GM19351 (cell line): ENCODE results near the gene LRRN2.

Experiments used
- ATAC-seq: cut with Tn5 transposase; IDR thresholded peaks from one replicate; pipeline ENCODE4 v1.9.1; 2021; ENCODE audit warnings: mild to moderate bottlenecking, moderate library complexity; ENCODE audit not compliant: unreplicated experiment

LRRN2 gene

DNA sequence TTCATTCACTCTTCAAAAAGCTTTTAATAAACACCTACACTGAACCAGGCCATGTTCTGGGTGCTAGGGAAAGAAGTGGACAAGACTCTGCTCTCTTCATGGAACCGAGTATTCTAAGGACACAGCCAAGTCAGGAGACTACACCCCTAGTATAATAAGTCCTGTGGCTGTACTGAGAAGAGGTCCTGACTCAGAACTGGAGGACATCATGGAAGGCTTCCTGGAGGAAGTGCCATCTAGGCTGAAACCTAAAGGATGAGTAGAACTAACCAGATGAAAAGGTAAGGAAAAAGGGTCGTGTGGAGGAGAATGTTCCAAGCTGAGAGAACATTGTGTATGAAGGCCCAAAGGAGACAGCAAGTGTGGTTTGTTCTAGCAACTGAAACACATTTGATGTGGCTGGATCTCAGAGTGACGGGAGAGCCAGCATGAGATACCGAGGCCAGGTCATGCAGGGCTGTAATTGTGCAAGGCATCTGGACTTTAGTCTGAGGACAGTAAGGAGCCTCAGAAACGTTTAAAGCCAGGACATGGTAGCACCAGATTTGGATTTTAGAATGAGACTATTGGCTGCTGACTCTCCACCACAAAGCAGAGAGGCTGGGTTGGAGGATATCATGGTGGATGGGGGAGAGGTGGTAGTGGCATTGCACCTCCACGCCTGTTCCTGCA lies 82.5 kb downstream of the LRRN2 start:
- no peak for ATAC-seq

DNA sequence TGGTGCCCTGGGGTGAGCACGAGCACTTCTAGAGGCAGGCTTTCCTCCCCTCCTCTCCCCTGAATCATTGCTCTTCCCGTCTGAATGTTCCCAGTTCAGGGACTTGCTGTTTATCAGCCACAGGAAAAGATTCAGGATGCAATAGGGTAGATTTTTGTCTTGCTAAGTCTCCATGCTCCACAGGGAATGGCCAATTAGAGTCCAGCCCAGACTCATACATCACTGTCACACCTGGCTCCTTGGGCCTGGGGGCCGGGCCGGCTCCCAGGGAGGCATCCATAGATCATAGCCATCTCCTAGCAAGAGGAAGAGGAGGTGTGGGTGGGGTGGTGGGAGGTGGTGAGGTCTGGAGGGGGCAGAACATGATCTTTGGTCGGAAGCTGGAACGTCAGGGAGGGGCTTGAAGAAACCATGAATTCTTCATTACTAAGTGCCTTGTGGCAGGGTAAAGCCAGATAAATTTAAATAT lies 83.4 kb downstream of the LRRN2 start:
- no peak for ATAC-seq

DNA sequence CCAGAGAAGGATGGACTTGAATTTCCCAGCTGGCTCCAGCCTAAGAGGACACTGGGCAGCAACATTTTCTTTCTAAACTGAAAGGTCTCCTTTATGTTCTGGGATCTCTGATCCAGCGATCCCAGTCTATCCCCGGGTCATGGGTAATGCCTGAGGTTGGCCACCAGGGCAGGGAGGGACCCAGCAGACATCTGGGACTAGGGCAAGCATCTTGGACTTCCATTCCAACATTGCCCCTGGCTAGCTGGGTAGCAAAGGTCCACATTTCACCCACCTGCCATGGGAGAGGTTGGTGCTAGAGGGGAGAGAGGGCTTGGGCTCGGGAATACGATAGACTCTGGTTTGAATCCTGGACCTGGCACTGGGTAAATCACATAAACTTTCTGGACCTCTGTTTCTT lies 84.6 kb downstream of the LRRN2 start:
- ATAC-seq, result no peak

DNA sequence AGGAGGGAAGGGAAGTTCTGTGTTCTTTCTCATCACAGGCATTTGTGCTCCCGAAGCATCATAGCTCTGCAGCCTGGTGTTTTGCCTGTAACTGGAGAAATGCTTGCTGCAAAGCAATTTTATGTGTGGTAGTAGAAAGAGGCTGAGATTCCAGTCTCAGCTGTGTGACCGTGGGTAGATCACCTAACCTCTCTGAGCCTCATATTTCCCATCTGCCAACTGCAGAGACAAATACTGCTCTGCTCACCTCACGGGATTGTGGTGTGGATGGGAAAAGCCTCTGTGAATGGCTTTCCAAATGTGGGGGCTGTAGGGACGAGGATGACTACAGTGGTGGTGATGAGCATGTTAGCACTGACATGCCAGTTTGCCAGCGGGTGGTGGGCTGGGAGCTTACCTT lies 85.3 kb downstream of the LRRN2 start:
- ATAC-seq, result no peak

DNA sequence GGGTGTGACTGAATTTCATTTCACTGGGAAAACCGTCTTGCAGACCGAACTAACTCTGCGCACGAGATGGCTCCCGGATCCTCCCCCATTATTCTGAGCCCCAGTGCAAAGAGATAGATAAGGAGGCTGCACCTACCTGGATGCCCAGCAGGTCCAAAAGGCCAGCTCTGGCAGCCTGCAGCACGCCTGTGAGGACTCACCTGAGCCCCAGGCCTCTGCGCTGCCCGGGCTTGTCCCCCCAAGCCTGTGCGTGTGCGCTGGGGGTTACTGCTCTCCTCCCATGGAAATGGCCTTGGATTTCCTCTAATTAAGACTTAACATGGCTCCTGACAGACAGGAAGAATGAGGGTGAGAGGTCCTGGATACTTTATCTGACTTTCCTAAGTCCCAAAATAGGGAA lies 85.9 kb downstream of the LRRN2 start:
- no peak for ATAC-seq

DNA sequence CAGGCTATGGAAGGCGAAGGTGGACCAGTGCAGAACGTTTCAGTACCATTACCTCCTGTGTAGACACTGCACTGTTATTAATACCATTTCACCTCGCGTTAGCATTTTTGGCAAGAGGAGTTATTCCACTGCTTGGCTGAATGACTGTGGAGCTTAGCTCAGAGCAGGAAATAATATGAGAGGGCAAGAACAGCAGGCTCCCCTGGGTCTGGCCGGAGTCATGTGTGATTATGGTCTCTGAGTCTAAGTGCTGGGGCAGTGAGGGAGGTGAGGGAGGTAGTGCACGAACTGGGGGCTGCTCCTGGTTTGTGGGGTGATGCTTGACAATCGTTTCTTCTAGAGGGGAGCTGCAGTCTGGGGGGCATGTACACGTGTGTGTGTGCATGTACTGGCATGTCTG lies 86.4 kb downstream of the LRRN2 start:
- no peak for ATAC-seq

DNA sequence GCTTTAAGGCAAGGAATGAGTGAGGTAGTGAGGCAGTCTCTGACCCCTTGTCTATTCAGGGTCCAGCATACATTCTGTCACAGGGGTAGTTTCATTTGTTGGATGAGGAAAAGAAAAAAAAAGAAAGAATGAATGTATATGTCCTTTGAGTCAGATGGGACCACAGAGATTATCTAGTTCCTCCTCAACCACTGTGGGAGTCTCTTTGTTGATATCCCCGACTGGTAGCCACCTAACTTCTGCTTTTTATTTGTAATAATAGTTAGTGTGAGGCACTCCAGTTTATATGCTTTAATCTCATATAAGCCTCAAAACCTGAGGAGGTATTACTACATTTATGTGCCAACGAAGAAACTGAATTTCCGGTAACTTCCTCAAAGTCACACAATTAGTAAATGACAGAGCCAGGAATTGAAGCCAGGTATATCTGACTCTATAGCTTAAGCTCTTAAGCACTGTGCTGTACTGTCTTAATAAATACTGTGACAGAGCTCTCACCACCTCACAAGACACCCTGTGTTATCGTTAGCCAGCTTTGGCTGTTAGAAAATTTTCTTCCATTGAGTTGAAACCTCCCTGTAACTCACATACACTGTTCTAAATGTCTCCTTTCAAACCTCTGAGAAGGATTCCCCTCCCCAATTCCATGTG lies 87.1 kb downstream of the LRRN2 start:
- ATAC-seq, result no peak

DNA sequence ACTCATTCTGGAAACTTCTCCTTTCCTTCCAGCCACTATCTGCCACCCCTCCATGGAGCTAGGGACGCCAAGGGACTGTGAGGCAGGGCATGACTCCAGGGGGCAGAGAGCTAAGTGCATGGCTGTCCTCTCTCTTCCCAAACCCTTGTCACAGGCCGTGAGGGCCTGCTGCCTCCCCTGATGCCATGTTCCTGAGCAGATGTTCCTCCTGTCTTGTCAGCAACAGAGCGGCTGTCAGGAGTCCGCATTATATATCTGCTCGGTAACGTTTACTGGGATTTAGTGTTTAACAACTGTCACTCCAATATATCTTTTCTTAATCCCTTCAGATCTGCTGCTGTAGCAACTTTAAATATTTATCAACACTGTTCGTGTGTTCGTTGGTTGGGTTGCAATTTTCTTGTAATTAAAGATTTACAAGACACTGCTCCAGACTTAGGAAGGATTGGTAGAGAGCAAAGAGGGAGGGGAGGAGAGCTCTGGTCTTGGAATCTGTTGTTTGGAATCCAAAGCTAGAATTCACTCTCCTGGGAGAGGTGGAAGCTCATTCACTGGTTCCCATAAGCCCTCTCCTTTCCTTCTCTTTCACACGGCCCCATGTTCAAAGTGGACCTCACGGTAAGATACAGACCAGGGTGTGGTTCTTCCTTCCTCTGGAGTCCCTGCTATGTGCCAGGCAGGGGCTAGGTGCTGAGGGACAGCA lies 93.1 kb downstream of the LRRN2 start:
- no peak for ATAC-seq

DNA sequence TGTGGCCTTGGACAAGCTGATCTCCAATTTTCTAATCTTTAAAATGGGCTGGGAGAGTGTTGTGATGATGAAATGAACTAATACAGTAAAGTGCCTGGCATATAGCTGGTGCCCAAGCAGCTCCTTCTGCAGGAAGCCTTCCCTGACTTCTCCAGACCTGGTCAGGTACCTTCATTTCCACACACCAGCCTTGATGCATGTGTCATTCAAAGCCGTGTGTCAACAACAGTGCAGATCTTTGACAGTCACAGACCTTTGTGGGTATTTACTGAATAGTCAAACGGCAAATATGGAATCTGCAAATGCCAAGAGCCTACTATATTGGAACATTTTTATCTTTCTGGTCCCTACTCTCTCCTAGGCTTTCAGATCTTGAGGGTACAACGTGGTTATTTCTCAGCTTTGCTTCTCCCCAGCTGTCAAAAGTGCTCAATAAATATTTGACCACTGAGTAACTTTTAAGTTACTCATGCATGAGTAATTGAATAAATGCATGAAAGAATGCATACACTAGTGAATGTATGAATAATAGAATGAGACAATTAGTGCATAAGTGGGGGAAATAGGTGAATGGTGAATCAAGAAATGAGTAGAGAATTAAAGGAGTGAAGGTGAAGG lies 94.0 kb downstream of the LRRN2 start:
- ATAC-seq, result no peak

DNA sequence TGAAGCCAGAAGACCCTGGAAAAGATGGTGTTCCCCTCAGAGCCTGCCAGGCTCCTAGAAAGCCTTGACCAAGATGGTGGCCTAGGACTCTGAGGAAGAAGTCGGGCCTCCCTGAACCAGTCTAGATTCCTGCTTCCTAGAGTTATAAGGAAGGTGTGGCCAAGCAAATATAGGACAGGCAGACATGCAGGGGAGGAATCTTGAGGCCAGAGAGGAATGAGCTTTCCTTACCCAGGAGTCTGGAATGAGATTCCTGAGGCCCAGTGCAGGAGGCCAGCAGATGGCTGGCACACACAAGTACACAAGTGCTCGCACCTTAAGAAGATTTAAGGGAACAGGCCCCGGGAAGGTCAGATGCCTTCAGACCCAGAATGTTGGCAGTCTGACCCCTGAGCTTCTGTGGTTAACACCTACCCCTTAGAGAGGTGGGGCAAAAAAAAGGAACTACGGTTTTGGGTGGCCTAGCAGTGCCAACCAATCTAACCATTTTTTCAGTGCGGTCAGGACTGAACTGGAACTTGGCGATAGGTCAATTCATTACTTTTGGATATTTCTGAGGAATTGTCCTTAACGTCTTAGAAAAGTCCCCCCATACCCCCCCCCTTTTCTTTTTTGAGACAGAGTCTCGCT lies 96.0 kb downstream of the LRRN2 start:
- ATAC-seq, result no peak

DNA sequence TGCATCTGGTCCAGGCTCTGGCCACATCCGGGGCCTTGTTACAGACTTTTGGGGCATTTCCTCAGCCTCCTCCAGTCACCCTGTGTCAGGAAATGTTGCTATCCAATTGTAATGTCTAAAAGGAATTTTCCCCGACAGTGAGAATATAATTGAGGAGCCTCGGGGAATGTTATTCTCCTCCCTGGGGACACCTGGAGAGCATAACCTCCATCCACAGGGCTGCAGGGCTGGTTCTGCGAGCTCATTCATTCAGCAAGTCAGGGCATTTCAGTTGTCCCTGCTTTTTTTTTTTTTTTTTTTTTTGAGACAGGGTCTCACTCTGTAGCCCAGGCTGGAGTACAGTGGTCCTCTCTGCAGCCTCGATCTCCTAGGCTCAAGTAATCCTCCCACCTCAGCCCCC lies 96.7 kb downstream of the LRRN2 start:
- ATAC-seq, result no peak

DNA sequence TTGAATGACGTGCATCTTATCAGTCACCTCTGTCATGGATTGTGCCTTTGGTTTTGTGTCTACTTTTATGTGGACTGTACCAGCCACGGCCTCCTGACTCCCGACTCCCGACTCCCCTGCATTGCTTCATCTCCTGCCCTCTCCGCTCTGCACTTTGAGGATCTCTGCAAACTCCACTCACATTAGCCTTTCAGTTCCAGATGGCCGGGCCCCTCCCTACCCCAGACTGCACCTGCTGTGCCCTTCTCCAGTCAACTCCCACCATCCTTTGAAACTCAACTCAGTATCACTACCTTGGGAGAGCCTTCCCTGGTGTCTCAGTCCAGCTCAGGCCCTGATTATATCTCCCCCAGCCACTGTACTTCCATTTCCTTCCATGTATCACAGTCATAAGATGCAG lies 97.9 kb downstream of the LRRN2 start:
- no peak for ATAC-seq

DNA sequence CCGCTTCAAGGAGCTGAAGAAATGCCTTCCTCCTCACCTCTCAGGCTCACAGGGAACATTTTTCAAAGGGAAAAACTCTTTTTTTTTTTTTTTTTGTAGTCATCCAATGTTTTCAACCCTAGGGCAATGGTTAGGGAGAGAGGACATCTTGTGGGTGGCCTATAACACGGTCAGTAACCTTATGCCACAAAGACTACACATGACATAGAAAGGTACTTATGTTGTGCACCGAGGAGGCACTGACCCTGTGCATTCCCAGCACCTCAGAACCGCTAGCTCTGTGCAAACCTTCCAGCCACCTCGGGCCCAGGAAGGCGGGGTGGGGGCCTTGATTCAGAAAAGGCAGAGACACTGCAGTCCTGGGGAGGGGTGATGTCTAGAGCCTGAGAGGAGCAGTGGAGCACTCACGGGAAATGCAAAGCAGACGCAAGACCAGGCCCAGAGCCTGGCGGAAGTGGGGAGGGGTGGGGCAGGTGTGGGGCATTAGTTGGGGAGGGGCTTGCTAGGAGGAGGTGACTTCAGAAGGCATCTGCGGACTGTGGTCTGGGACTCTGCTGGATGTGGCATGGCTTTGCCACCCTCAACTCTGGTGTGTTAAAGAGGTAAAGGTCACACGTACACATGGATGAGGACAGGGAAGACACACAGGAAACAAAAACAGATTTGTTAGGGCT lies 100.7 kb downstream of the LRRN2 start:
- no peak for ATAC-seq

DNA sequence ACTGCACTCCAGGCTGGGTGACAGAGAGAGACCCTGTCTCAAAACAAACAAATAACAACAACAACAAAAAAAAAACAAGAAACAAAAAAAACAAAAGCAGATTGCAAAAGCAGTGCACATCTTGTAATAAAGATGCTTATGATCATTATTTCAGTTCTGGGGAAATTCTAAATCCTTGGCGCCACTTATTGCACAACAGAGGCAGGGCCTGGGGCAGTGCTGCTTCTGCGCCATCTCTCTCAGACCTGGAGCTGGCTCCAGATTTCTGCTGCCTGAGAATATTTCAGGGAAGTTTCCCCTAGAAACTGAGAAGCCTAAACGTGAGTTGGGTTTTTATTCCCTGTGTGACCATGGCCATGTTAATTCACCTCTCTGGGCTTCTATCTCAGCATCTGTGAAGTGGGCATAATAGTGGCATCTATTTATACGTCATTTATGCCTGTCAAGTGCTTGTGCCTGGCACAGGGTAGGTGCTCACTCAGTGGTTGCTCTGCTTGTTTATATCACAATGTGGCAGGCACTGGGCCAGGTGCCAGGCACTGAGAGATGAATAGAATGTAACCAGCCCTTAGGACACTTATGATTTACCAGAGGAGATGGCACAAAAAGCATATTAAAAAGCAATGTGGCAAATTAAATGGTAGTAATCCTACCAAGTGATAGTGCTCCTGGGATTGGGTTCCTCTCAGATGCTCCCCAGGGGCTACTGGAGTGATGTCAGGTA lies 101.5 kb downstream of the LRRN2 start:
- no peak for ATAC-seq

DNA sequence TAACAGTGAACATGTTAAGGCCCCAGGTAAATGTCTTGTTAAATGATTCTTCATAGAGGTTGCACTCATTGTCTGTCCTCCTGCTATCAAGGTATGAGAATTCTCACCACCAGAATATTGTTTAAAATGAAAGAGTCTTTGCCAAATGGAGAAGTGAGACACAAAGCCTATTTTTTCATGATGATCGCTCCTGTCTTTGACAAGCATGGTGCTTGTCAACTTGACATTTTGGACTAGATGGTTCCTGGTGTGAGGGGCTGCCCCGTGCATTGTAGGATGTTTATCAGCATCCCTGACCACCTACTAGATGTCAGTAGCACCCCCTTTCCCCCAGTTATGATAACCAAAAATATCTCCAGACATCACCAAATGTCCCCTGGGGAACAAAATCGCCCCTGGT lies 103.8 kb downstream of the LRRN2 start:
- no peak for ATAC-seq

DNA sequence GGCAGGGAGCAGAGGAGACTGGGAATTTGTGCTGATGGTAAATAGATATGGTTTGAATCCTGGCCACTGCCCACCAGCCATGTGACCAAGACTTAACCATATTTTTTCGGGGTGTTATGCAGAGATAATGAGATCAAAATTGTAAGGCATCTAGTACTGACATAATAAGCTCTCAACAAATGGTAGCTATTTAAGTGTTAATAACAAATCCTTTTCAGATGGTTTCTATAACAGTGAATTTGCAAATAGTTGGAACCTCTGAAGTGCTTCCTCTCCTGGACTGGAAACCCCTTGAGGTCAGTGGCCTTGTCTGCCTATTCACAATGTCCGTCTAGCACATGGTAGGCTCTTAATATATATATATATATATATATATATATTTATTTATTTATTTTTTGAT lies 104.7 kb downstream of the LRRN2 start:
- ATAC-seq, result no peak

DNA sequence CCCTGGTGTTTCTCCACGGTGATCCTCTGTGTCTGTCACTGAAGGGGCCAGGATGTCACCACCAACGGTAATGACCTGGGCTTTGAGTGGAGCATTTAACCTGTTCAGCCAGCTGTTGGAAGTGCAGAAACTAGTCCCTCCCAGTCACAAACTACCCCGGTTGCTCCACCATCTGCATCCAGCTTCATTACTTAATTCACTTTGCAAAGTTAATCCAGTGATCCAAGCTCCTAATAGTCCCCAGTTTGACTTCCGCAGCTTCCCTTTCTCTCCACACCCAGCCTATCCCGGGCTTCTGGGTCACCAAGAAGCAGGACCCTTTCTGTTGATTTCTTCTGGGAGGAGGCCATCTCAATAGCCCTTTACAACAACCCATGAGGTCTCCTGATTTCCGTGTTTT lies 105.9 kb downstream of the LRRN2 start:
- ATAC-seq, result no peak

DNA sequence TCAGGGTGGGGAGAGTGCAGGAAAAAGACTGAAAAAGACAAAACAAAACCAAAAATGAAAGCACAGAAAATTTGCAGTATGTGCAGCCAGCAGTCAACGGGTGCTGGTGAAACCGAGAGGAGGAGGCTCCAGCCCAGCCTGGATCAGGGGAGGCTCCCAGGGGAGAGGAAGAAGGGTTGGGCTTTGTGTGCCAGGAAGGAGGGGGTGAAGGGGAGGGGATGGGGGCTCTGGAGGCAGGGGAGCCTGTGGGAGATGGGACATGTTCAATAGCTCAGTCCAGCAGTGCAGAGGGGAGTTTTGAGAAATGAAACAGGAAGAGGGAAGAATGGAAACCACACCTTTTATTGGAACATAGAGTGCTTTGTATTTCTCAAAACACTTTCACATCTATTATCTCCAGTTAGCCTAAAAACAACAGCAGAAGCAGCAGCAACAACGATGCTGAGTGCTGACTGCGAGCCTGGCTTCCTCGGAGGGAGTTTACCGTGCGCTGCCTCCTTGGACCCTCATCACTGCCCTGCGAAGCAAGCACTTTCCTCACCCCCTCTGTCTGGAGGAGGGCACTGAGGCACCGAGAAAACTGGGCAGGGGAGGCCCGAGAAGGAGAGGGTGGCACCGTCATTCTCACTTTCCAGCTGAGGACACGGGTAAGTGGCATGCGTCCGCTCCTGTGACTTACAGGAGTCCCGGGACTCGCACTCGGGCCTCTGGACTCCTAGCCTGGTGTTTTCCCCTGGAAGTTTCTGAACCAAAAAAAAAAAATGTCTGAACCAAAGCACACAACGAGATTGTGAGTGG lies 106.5 kb downstream of the LRRN2 start:
- ATAC-seq, result peak; percentile 79

DNA sequence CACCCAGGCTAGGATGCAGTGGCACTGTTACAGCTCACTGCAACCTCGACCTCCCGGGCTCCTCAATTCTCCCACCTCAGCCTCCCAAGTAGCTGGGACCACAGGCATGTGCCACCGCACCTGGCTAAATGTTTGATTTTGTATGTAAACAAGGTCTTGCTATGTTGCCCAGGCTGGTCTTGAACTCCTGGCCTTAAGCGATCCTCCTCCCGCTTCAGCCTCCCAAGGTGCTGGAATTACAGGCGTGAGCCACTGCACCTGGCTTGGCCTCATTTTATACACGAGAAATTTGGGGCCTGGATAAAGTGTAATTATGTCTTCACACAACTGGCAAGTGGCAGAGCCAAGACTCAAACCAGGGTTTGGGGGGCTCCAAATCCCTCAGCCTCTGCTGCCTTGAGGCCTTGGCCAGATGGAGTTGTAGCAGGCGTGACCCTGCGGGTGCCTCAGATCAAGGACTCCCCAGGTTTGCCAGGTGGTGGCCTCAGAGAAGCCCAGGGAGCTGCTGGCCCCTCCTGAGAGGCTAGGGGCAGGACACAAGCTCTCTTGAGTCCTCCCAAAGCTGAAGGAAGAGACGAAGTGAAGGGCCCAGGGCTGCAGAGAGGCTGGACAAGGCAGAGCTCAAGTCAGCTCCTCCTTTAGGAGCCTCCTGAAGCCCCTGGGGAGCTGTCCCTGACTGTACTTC lies 107.6 kb downstream of the LRRN2 start:
- no peak for ATAC-seq
